Suppressor macrophage treated with lipopolysaccharide for 4 hours (primary cell): ENCODE results near the gene OR5B21.

Experiments used
- DNase-seq: peaks from one replicate; pipeline ENCODE4 v3.0.0-alpha.2; 2020

The OR5B21 gene

DNA sequence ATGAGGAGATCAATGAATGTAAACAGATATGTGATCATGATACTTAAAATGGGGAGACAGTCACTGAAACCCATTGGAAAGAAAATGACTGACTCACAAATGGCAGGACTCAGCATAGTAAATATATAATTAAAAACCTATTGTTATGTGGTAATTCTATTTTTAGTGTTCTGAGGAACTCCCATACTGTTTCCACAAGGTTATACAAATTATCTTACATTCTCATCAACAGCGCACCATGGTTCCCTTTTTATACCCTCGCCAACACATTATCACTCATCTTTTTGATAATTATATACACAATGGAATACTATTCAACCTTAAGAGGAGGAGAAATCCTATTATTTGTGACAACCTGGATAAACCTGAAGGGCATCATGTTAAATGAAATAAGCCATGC lies 17.1 kb downstream of the OR5B21 start:
- no peak for DNase-seq

GRCh38 chr11:58487170-58487569 lies 20.7 kb downstream of the OR5B21 start:
- no peak for DNase-seq

DNA sequence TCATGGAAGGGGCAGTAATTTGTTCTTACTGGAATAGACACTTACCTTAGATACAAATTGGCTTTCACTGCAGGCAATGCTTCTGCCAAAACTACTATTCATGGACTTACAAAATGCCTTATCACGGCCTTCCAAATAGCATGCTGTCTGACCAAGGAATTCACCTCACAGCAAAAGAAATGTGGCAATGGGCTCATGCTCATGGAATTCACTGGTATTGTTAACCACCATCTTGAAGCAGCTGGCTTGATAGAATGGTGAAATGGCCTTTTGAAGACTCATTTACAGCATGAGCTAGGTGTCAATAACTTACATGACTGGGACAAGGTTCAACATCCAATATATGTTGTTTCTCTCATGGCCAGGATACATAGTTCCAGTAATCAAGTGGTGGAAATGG lies 21.9 kb downstream of the OR5B21 start:
- DNase-seq: no peak

DNA sequence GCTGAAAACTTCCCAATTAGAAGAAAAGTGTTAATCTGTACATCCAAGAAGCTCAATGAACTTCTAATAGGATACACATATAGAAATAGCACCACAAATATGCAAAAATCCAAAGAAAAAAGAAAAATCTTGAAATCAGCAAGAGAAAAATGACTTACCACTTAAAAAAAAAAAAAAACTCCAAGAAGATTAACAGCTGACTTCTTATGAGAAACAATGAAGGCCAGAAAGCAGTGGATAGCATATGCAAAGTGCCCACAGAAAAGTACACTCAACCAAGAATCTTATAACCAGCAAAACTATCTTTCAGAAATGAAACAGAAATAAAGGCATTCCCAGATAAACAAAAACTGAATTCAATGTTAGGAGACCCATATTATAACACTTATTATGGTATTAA lies 36.0 kb downstream of the OR5B21 start:
- no peak for DNase-seq

DNA sequence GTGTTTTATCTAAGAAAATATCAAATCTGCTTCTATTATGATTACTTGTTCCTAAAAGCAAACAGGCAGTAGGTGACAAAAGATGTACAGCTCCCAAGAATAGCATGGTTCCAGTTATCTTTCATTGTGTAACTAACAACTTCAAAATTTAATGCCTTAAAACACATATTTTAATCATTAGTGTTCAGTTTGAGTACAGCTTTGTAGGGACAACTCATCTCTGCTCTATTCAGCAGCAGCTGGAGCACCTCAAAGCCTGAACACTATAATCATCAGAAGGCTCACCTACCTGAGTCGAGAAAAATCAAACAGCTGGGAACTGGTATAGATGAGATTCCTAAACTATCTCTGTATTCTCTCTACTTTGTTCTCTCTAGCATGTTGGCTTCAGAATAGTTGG lies 41.6 kb downstream of the OR5B21 start:
- no peak for DNase-seq

GRCh38 chr11:58465690-58466089 lies 42.2 kb downstream of the OR5B21 start:
- DNase-seq: no peak
